GM19372 (cell line): ENCODE measurements around the gene DRAM1.
"Not testable (repeated sequence)": the region's sequence is repeated elsewhere in the genome, so short reads cannot be mapped to it uniquely, and the experiment has no call there.

Source experiments
- ATAC-seq: cut with Tn5 transposase; IDR thresholded peaks from one replicate; pipeline ENCODE4 v1.9.1; 2021; ENCODE audit warnings: mild to moderate bottlenecking, low read depth, moderate library complexity; ENCODE audit not compliant: unreplicated experiment

The DRAM1 gene

GRCh38 chr12:101901777-101902176 lies 24.4 kb downstream of the DRAM1 start:
- ATAC-seq: no peak

GRCh38 chr12:101902641-101903040 lies 25.3 kb downstream of the DRAM1 start:
- no peak for ATAC-seq

GRCh38 chr12:101906226-101906625 lies 28.8 kb downstream of the DRAM1 start:
- ATAC-seq: no peak

GRCh38 chr12:101908395-101908794 lies 31.0 kb downstream of the DRAM1 start:
- ATAC-seq: no peak

- ATAC-seq: no peak
Measured at GRCh38 chr12:101909646-101910045, 32.3 kb downstream of the DRAM1 start.

GRCh38 chr12:101915841-101916240 lies 38.5 kb downstream of the DRAM1 start:
- ATAC-seq: no peak

- ATAC-seq: not testable (repeated sequence)
Measured at GRCh38 chr12:101918805-101919204, 41.4 kb downstream of the DRAM1 start.

GRCh38 chr12:101919447-101919846 lies 42.1 kb downstream of the DRAM1 start:
- no peak for ATAC-seq

- no peak for ATAC-seq
Measured at GRCh38 chr12:101920906-101921305, 43.5 kb downstream of the DRAM1 start.

GRCh38 chr12:101923045-101923718 lies 45.8 kb downstream of the DRAM1 start:
- no peak for ATAC-seq

- no peak for ATAC-seq
Measured at GRCh38 chr12:101924618-101925017, 47.2 kb downstream of the DRAM1 start.

- ATAC-seq: no peak
Measured at GRCh38 chr12:101925361-101925760, 48.0 kb downstream of the DRAM1 start.

- ATAC-seq: no peak
Measured at GRCh38 chr12:101925935-101926334, 48.6 kb downstream of the DRAM1 start.

- no peak for ATAC-seq
Measured at GRCh38 chr12:101927036-101927435, 49.7 kb downstream of the DRAM1 start.

GRCh38 chr12:101927999-101928398 lies 50.6 kb downstream of the DRAM1 start:
- ATAC-seq: no peak

GRCh38 chr12:101928556-101928955 lies 51.2 kb downstream of the DRAM1 start:
- no peak for ATAC-seq

GRCh38 chr12:101929365-101930041 lies 52.1 kb downstream of the DRAM1 start:
- ATAC-seq: no peak

GRCh38 chr12:101931498-101932326 lies 54.3 kb downstream of the DRAM1 start:
- peak; percentile 39 for ATAC-seq

GRCh38 chr12:101933866-101934514 lies 56.6 kb downstream of the DRAM1 start:
- ATAC-seq: no peak

GRCh38 chr12:101935890-101936746 lies 58.7 kb downstream of the DRAM1 start:
- ATAC-seq: peak; percentile 63
